Right forelimb (tissue), 1 donor: ENCODE data around the gene PPT2.
"Not testable (repeated sequence)": the region's sequence is repeated elsewhere in the genome, so short reads cannot be mapped to it uniquely, and the experiment has no call there.

Experiments used
- DNase-seq: peaks from one replicate; pipeline ENCODE4 v3.0.0-alpha.2; 2018

Gene PPT2

GRCh38 chr6:32127717-32128592 is 26.0 kb upstream of the PPT2 start, which contains the start of gene ATF6B:
TSS of gene ATF6B (minus strand) at chr6:32128246. CDS start at chr6:32128207, 39 bp downstream.
- DNase-seq = peak; percentile 92

GRCh38 chr6:32128751-32129296 is 25.1 kb upstream of the PPT2 start:
- DNase-seq = no peak

DNA sequence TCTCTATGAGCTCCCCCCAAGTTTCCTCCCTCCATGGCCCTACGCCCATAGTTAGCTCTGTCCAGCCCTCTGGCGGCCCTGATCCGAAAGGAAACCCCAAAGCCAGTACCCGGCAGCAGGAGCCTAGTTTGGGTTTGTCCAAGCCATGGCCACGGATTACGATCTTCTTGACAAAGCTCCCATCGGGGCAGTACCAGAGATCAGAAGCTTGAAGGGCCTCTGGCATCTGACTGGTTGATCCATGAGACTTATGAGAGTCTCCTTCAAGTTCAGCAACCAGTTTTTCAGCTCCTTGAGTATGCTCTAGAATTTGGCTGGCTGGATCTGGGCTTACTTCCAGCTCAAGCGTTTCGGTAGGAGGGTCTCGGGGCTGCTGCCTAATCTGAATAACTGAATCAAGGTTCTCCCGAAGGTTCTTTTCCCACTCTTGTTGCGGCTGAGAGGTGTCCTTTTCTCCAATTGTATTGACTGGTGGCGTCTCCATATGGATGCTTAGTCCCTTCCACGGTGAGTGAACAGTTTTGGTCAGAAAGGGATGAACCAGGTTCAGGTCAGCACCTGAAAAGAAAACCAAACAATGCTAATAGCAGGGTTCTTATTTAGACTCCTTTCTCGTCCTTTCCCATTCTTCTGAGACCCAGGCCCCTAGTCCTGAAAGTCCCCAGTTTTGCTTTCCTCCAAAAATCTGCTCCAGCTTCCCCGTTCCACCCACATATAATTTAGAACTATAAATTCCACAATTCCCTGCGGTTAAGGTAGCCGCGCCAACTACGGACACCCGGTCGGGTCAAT is 24.4 kb upstream of the PPT2 start:
- no peak for DNase-seq

- no peak for DNase-seq
These were observed 22.4 kb upstream of the PPT2 start for GRCh38 chr6:32131439-32131948.

DNA sequence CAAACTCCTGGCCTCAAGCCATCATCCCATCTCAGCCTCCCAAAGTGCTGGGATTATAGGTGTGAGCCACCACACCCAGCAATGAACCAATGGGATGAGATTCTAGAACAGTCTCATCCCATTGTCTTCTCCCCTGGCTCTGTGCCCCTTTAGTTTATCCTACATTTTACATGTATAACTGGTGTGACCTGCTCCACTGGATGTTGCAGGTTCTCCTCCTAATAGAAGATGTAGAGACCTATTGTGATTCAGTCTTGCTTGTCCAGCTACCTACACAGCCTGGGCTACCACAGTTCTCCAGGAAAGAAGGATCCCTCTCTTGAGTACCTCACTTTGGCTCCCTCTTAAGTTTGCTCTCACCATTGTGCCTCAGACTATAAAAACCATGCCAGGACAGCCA is 21.8 kb upstream of the PPT2 start:
- DNase-seq = no peak

DNA sequence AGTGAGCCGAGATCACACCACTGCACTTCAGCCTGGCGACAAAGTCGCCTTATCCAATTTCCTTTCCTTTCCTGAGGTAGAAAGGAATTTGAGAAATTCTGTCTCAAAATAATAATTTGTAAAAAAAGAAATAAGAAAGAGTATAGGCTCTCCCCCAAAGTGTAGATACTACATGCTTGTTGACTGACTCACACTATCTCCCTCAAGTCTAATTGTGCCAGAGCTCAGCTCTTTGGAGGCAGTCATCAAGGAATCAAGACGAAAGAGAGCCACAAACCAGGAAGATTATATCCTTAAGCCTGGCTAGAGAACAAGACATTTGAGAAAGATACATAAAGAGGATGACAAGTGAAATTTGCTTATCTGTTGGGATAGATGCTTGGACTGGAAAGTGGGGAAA is 20.2 kb upstream of the PPT2 start:
- no peak for DNase-seq

DNA sequence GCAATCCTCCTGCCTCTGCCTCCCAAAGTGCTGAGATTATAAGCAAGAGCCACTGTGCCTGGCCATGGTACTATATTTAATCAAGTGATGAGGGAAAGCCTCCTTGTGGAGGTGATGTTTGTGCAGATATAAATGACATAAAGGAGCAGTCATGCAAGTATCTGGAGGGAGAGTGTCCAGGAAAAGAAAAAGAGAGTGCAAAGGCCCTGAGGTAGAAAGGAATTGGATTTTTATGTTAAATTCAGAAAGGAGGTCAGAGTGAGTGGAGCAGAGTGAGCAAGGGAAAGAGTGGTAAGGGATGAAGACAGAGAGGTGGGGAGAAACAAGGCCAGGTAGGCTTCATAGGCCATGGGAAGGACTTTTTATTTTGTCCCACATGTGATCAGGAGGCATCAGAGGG is 16.5 kb upstream of the PPT2 start:
- no peak for DNase-seq

DNA sequence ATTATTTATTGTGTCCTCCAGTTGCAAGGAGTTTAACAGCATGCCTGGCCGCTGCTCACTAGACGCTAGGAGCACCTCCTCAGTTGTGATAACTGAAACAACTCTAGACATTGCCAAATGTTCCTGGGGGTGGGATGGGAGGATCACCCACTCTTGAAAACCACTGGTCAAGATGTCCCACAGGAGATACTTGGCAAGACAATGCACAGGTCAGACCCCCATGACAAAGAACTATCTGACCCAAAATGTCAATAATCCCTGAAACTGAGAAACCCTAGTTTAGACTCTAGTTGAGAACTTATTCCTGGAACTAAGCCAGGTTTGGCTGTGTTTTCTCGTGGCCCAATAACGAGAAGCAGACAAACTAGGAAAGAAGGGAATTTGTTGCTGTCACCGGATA is 14.4 kb upstream of the PPT2 start:
- no peak for DNase-seq

DNA sequence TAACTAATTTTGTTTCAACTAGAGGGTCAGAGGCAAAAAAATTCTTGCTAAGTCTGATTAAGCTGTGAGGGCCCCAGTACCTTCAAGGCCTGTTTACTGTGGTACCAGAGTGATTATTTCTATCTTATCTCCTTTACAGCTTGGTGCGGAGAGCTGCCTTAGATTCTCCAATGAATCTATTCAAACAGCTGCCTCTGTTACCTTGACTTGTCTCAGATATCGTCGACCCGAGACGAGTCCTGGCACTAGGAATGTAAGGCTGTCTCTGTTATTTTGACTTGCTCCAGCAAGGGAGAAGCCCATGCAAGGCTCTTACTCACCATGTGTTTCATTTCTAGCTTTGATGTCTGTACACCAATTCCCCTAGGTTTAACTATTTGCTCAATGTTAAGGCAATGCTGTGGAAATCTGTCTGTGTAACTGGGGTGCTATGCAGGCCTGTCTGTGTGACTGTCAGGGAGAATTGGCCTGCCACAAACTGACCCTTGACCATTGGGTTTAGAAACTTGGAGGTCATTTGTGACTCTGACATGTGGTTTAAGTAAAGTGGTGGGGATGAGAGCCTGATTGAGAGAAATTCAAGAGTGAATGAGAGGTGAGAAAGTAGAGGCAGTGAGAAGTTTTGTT is 13.4 kb upstream of the PPT2 start:
- DNase-seq = no peak

DNA sequence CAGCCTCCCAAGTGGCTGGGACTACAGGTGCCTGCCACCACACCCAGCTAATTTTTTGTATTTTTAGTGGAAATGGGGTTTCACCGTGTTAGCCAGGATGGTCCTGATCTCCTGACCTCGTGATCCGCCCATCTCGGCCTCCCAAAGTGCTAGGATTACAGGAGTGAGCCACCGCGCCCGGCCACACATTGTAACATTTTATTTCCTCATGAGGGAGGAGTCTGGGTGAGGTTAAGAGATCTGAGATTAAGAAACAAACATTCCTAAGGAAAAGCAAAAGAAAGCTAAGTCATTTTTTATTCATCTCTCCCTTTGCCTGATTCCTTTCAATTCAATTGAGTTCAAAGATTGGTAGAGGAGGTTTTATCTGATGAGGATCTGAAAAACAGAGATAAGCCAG is 9.7 kb upstream of the PPT2 start:
- DNase-seq = not testable (repeated sequence)

DNA sequence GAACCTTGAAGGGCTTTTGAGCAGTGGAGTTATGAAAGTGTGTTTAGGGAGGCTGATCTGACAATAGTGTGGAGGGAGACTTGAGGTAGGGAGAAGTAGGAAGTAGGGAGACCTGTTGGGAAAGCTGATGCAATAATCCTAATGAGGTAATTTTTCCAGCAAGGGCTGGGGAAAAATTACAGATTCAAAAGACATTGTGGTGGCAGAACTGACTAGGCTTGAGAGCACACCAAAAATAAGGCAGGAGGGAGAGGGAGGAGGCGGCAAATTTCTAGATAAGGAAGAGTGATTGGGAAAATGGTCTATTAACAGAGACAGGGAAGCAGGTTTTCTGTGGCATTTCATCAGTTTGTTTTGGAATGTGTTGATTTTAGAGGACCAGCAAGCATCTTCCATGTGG is 7.7 kb upstream of the PPT2 start:
- no peak for DNase-seq

DNA sequence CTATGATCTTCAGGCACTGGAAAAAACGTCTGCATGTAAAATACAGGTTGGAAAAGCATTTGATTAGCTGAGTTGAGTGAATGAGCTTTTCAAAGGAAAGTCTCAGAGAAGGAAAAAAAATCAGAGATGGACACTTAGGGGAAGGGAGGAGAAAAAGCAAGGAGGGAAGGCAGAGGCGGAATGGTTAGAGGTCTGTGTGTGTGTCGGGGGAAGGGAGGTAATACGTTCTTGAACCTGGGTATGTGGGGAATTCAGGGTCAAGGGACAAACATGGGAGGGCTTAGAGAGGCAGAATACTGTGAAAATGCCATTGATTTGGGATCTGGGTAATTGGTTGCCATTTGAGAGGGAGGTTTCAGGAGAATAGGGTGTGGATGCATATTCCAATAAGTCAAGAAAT is 7.3 kb upstream of the PPT2 start:
- no peak for DNase-seq

DNA sequence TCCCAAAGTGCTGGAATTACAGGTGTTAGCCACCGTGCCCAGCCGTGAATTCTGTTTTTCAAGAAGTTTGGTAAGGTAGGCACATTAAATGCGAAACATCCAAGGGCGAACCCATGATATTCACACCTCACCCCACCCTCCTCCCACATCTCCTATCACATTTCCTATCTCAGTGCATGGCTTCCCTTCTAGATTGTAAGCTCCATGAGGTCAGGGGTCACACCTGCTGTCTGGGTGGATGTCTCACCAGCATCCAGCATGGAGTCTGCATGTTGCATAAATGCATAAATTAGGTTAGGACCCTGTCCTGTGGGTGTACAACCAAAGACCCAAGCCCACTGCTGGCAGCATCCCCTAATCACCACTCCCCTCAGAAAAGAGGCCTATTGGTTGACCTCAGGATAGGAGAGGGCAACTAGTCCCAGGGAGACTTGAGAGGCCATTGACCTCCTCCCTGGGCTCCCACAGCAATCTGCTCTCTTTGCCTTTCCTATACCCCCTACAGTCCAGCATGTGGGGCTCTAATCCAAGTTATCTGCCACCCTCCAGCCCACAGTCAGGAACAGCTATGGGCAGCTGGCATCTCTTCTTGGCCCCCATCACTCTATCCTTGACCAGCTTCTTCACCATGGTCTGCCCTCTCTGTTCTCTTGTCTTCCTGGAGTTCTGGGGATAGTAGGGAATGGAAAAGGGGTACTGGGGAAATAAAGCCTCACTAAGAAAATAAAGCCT is 6.4 kb upstream of the PPT2 start:
- no peak for DNase-seq

GRCh38 chr6:32148289-32149091 is 5.5 kb upstream of the PPT2 start:
- peak; percentile 77 for DNase-seq

- DNase-seq = no peak
These were observed 4.7 kb upstream of the PPT2 start for GRCh38 chr6:32149092-32149755.

DNA sequence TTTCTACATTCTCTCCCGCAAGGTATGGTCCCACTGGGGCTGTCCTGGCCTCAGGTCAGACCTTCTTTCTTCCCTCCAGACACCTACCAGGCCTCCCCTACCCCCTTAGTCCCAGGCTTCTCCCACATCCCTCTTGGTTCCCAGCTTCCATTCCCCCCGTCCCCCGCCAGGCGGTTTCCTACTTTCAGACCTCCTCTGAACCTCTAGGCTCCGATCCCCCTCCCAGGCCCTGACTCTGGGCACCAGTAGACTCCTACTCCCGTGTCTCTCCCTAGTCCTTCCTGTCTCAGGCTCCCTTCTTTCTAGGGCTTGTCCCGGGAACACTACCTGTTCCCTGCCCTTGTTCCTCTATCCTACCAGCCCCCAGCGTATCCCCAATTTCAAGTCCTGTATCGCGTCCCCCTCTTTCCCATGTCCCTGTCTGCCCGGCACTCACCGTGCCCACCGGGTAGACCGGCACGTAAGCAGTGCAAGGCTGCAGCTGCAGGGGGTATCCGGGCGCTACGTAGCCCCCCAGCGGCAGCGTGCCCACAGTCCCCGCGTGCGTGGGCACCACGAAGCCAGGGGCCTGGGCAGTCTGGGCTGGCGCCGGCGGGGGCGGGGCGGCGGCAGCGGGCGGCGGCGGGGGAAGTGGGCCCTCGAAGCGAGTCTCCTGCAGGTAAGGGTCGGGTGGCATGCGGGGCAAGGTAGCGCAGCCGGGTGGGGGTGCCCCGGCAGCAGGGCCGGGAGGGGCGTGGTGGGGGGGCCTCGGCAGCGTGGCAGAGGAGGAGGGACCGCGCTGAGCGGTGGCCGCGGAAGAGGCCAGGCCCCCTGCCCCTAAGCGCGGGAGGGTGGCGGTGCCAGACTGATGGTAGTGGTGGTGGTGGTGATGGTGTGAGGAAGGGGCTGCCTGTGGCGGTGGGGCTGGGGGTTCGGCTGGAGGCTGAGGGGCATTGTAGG is 3.7 kb upstream of the PPT2 start:
- no peak for DNase-seq

DNA sequence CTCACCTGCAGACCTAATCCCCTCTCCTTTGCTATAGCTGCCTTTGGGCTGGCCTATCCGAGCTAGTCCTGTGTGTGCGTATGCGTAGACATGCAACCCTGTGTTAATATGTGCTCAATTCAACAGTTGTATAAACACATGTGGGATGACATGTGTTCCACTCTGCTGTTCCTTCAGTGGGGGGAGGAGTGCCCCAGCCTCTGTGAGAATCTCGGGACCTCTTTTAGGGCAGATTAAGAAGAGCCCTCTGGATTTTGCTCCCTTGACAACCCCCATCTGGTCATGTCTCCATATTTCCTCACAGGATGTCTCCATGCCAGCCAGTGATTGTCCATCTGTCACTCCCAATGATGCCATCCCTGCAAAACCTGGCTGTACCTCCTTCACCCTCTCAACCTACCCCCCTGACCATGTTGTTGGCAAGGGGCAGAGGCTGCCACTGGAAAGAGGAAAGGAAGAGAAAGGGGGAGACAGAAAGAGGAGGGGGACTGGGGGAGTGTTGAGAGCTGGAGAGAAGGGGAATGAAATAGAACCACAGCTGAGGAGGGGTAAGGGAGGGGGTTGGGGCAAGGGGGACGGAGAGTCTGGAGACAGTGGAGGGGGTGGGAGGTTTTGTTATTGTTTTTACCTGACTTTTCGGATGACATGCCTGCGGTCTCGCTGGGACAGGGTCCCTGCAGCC is 2.6 kb upstream of the PPT2 start:
- DNase-seq = no peak

GRCh38 chr6:32151863-32152768 is 1.8 kb upstream of the PPT2 start, which contains the start of gene PRRT1:
TSS of gene PRRT1 (minus strand) at chr6:32151939. CDS start at chr6:32151827, 112 bp downstream.
- no peak for DNase-seq
